OCI-LY1 (cell line): ENCODE data around the gene TRAF3IP1.

Source experiments
- EZH2 ChIP-seq: fragments of 200-600 bp; sonication (generic), shearing (Covaris generic); IDR thresholded peaks from 2 replicates; pipeline ENCODE4 v1.8.0; 2017; ENCODE audit warnings: borderline replicate concordance, mixed run types, mild to moderate bottlenecking, antibody characterized with exemption, low read length, moderate library complexity, mixed read lengths
- TF ChIP-seq, protein P1 (sequence below): fragments of 200-600 bp; sonication (generic), shearing (Covaris generic); IDR thresholded peaks from 2 replicates; pipeline ENCODE4 v1.5.1; 2017; ENCODE audit warnings: mild to moderate bottlenecking, antibody characterized with exemption, low read length, moderate library complexity, mixed read lengths

DNA sequence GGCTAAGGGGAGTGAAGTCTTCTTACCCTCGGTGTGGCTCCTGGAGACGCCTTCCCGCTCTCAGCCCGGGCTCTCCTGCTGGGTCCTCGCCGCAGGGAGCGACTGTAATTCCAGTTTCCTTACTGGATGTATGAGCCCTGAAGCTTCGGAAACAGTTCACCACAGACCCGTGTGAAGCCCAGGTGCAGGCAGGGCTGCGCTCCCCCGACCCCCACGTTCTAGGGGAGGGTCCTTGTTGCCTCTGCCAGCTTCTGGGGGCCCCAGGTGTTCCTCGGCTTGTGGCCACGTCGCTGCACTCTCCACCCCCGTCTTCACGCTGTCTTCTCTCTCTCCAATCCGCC lies 101.3 kb downstream of the TRAF3IP1 start:
- TF ChIP-seq, protein P1, sequence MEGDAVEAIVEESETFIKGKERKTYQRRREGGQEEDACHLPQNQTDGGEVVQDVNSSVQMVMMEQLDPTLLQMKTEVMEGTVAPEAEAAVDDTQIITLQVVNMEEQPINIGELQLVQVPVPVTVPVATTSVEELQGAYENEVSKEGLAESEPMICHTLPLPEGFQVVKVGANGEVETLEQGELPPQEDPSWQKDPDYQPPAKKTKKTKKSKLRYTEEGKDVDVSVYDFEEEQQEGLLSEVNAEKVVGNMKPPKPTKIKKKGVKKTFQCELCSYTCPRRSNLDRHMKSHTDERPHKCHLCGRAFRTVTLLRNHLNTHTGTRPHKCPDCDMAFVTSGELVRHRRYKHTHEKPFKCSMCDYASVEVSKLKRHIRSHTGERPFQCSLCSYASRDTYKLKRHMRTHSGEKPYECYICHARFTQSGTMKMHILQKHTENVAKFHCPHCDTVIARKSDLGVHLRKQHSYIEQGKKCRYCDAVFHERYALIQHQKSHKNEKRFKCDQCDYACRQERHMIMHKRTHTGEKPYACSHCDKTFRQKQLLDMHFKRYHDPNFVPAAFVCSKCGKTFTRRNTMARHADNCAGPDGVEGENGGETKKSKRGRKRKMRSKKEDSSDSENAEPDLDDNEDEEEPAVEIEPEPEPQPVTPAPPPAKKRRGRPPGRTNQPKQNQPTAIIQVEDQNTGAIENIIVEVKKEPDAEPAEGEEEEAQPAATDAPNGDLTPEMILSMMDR: no peak
- TF ChIP-seq EZH2: no peak
